GM12872 (cell line): Measurements from ENCODE around the gene CIAO3.

Experiments
- TF ChIP-seq, protein P1 (sequence below): IDR thresholded peaks from 3 replicates; pipeline ENCODE4 v1.5.1; 2011; ENCODE audit warnings: low read depth, mild to moderate bottlenecking, low read length, moderate library complexity; ENCODE audit not compliant: insufficient read depth

The CIAO3 gene

GRCh38 chr16:684071-684794, 56.6 kb downstream of the CIAO3 start, which contains the start of gene JMJD8:
TSS of gene JMJD8 (minus strand) at chr16:684334. CDS start at chr16:684319, 15 bp downstream.
- TF ChIP-seq, protein P1, sequence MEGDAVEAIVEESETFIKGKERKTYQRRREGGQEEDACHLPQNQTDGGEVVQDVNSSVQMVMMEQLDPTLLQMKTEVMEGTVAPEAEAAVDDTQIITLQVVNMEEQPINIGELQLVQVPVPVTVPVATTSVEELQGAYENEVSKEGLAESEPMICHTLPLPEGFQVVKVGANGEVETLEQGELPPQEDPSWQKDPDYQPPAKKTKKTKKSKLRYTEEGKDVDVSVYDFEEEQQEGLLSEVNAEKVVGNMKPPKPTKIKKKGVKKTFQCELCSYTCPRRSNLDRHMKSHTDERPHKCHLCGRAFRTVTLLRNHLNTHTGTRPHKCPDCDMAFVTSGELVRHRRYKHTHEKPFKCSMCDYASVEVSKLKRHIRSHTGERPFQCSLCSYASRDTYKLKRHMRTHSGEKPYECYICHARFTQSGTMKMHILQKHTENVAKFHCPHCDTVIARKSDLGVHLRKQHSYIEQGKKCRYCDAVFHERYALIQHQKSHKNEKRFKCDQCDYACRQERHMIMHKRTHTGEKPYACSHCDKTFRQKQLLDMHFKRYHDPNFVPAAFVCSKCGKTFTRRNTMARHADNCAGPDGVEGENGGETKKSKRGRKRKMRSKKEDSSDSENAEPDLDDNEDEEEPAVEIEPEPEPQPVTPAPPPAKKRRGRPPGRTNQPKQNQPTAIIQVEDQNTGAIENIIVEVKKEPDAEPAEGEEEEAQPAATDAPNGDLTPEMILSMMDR, result no peak

DNA sequence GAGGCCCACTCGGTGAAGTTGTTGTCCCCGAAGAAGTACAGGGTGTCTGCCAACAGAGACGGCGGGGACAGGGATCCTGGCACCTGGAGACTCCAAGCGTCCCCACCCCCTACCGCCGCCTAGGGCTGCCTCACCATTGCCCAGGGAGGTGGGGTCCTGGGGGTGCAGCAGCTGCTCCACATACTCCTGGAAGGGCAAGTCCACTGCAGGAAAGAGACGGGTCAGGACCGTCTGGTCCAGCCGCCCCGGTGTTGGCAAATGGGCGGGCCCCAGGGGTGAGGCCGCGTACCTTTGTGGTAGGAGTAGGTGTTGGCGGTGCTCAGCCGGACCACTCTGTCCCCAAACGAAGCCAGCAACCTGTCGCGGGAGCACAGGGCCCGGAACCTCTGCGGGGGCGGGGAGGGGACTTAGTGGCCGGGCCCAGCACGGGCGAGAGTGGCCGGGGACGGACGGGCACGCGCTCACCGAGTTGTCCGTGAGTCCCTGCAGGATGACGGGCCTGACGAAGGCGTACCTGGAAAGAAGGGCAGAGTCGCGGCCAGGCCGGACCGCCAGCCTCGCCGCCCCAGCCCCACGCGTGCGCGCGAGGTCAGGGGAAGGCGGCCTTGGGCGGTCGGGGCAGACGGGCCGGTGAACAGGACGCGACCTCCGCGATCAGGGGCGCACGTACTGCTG, 57.3 kb downstream of the CIAO3 start:
- TF ChIP-seq, protein P1, result no peak

DNA sequence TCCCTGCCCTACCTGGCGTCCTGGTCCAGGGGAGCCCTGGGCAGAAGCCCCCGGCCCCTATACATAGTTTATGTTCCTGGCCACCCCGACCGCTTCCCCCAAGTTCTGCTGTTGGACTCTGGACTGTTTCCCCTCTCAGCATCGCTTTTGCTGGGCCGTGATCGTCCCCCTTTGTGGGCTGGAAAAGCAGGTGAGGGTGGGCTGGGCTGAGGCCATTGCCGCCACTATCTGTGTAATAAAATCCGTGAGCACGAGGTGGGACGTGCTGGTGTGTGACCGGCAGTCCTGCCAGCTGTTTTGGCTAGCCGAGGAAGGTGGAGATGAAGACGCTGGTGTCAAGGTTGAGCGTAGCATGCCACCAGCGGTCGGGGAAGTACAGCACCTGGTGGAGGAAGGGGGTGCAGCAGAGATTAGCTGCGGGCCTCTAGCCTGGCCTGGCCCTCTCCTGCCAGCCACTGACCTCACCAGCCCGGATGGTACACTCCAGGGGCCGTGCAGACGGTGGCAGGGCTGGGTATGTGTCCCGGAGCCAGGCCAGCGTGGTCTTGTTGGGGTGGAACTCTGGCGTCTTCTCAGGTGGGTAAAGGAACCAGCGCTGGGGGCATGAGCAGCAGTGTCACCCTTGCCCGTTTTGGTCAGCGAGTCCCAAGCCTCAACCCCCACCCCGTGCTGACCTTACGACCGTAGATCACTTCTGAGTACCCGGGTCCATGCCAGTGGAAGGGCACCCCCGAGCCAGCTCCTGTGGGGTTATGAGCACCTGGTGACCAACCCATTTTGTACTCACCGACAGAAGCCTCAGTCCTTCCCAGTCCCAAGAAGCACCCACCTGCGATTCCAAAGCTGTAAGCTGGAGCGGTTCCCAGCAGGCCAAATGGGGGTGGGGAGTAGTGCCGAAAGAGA, 58.1 kb downstream of the CIAO3 start:
- TF ChIP-seq, protein P1, result no peak

DNA sequence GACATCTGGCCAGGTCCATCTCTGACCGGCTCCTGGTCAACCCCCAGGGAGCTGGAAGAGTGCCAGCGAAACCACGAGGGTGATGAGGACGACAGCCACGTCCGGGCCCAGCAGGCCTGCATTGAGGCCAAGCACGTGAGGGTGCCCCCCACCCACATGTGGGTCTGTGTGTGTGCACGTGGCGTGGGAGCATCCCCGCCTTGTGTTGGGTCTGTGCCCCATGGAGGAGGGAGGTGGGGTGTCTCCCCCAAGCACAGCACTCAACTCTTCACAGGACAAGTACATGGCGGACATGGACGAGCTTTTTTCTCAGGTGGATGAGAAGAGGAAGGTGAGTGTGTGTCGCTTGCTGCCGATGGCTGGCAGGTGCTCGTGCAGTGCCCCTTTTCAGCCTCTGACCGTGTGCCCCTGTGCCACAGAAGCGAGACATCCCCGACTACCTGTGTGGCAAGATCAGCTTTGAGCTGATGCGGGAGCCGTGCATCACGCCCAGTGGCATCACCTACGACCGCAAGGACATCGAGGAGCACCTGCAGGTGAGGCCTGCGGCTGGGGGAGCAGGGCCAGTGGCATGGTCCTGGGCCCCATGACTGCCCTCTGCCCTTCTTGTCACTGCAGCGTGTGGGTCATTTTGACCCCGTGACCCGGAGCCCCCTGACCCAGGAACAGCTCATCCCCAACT, 58.9 kb downstream of the CIAO3 start:
- TF ChIP-seq, protein P1, result no peak

GRCh38 chr16:680967-681745, 59.6 kb downstream of the CIAO3 start:
- TF ChIP-seq, protein P1, result no peak; the same call in 2 of the 3 replicates

DNA sequence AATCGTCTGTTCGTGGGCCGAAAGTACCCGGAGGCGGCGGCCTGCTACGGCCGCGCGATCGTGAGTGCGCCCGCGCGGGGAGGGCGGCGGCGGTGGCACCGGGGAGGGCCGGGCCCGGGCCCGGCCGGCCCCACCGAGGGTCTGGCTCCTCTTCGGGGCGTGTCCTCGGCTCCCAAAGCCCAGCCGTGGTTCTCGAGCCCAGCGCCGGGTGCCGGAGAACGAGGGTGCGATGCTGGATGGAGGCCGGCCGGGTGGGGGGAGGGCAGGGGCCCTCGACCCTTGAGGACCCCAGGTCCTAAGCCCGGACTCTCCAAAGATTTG, 60.2 kb downstream of the CIAO3 start:
- TF ChIP-seq, protein P1, result no peak
